Occipital lobe (tissue), 2 donors: ENCODE measurements around the gene PLXNA2. TPM values are rescaled to one million over a fixed set of nuclear protein-coding genes. Genes with fewer than 3 reads are reported as not detected.

Experiments
- DNase-seq: peaks from one replicate; lab custom pipeline; 2025; lab: John Stamatoyannopoulos, UW
- total RNA-seq: library from RNA; depleted of rRNA; stranded (reverse); fragments of >200 nt; gene quantifications from one replicate; pipeline ENCODE4 v1.2.3, GENCODE V29; 2014

The PLXNA2 gene
- total RNA-seq, 1 donor from 2014 or later, result 60.7 TPM

DNA sequence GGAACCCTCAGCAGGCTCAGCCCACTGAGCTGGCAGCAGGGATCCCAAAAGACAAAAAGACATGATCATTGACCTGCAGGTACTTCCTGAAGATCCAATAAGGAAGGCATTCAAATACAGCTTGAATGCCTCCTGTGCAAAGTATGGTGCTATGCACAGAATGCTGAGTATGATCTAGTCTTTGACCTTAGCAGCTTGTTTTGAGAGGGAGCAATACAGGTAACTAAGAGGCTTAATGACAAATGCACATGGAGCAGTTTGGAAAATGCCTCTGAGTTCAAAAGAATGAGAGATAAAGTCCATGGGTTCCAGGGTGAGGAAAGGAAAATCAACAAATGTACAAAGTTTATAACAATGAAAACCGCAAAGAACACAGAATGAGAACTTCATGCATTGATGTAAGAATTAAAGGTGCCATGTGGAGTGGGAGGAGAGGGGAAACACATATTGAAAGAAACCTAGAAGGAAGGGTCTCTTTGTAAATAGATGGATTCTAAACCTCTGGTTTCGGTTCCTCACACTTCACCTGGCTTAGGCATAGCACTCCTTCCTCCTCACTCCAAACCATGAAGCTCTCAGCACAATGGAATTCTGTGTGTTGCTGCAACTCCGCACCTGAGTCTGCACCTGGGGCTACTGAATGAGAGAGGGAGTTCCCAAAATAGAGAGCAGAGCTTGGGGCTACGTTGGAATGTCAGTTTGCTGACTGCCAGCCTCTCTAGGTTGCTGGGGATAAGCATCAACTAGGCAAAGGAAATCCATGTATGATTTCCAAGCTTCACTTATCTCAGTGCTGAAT lies 77.6 kb downstream of the PLXNA2 start:
- DNase-seq, result no peak

- DNase-seq, result no peak
Measured at GRCh38 chr1:208165659-208166058, 78.5 kb downstream of the PLXNA2 start.

- DNase-seq, result no peak
Measured at GRCh38 chr1:208164609-208165008, 79.6 kb downstream of the PLXNA2 start.

DNA sequence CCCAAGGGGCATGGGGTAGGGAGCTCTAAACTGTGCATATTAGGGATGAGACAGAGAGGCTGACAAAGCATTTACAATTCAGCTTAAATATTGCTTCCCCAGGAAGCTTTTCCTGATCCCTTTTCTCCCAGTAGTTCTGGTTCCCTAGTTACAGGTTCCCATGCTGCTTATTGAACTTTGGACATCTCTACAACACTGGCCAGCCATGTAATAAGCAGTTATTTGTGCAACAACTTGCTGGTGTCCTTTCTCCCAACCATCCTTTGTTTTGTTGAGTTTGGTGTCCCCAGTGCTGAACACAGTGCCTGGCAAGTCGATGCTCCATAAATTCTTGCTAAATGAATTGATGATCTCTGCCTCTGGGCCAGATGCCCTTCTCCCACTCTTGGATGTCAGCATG lies 80.6 kb downstream of the PLXNA2 start:
- no peak for DNase-seq

- DNase-seq, result no peak
Measured at GRCh38 chr1:208162903-208163302, 81.3 kb downstream of the PLXNA2 start.

- no peak for DNase-seq
Measured at GRCh38 chr1:208161656-208162375, 82.4 kb downstream of the PLXNA2 start.

DNA sequence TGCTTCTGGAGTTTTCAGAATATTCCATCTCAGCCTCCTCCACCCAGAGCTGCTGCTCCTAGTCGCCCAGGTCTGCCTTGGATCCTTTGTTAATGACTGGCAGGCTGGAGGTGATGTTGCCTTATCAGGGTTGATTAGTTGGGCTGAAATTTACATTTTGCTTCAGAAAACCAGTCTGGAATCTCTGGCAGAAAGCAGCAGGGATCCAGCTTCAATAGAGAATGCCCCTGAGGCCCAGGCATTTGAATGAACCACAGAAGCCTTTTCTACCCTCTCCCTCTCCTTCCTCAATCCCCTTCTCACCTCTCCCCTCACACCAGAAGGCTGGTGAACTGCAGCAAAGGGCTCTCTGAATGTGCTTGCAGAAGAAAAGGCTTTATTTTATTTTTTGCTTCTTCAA lies 83.2 kb downstream of the PLXNA2 start:
- DNase-seq, result no peak

- DNase-seq, result no peak
Measured at GRCh38 chr1:208160259-208160819, 83.8 kb downstream of the PLXNA2 start.

DNA sequence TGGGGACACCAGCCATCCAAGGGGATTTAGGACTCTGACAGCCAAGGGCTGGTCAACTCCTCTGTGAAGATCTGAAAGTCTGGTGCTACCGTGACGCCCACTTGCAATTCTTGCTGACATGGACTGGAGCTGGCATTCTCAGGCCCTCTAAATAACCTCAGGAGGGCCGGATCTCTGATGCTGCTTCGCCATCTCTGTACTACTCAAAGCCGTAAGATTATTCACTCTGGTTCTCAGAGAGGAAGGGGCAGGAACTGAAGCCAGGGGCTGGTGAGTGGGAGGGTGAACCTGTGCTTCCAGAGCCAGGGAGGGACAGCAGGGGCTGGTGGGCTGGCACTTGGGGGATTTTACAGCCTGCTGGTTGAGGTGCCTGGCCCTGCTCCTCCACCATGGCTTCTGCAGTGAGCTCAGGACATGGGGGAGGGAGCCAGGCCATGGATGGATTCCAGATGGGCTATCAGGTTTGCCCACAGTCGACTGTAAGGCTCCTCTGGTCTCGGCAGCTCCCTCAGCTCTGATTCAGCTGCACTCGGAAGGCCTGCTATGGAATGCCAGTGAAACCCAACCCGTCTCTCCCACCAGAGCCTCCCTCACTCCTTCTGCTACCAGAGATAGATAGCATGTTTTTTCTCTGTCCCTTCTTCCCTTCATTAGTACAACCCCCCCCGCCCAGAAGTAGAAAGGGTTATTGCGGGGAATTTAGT lies 84.5 kb downstream of the PLXNA2 start:
- DNase-seq, result no peak

- no peak for DNase-seq
Measured at GRCh38 chr1:208158640-208159554, 85.3 kb downstream of the PLXNA2 start.

- no peak for DNase-seq
Measured at GRCh38 chr1:208157769-208158168, 86.4 kb downstream of the PLXNA2 start.

DNA sequence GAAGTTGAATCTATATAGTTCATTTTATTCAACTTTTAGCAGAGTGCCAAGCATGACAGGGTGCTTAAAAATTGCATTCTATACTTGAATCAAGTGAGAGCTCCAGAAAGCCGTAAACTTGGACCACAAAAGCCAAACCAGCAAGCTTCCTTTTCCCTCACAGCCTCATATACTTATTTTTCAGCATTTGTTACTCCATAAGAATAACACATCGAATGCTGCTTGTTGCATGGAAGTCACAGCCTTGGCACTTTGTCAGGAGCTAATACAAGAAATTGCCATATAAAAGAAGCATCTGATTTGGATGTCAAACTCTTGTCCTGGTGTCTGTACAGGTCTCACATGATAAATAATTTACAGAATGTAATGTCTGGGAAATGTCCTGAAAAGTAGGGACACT lies 87.4 kb downstream of the PLXNA2 start:
- no peak for DNase-seq

- no peak for DNase-seq
Measured at GRCh38 chr1:208156310-208156709, 87.9 kb downstream of the PLXNA2 start.

DNA sequence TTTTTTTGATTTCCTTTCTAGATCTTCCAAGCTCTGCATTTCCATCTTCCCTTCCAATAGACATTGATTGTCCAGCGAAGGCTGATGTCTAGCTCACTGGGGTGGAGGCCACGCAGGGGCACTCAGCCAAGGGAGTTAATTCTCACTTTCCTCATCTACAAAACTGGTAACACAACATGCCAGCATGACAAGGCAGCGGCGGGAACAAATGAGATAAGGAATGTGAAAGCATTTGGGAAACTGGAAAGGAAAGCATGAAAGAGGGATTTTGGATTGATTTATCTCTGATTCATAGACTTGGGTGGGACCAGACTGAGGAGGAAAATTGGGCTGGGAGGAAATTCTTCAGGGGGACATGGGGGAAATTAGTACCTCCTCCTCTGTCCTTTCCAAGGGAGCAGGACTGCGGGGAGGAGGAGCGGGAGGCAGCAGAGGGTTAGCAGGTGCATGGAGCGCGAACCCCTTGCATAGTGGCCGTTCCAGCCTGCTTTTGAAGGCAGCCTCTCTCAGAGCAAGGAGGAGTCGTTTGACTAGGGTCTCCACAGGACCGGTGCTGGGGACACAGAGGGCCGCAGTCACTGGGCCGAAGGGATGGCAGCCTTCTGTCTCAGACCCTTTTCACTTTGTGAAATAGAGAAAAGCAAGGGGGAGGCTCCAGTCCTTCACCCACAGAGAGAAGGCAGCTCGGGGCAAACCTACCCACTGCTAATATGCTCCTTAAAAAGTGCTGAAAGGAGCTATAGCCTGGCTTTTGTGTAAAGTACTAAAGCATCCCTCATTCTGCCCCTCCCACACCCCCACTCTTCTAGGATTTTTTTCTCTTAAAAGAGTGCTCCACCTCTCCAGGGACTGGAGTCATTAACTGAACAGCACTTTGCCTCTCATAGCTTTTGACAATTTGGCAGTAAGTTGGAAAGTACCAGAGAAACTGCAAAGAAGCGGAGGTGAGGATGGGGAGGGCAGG lies 89.2 kb downstream of the PLXNA2 start:
- no peak for DNase-seq

DNA sequence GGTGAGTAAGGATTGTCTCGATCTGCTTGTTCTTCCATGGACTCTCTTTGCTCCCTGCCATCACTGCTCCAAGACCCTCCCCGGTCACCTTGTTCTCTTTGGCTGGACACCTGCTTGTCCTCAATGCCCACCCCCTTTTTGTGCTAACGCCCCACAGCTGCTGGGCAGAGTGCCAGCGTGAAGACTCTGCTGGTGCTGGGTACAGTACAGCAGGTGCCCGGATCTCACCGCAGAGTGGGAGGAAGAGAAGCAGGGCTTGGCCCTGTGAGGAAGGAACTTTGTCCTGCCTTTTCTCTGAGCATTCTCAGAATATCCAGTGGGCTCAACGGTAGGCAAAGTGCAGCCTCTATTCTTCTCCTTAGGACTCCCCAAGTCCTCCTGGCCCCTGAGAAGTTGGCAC lies 90.1 kb downstream of the PLXNA2 start:
- no peak for DNase-seq

- DNase-seq, result no peak
Measured at GRCh38 chr1:208153386-208153785, 90.8 kb downstream of the PLXNA2 start.

- no peak for DNase-seq
Measured at GRCh38 chr1:208151728-208152598, 92.2 kb downstream of the PLXNA2 start.

GRCh38 chr1:208150833-208151458 lies 93.2 kb downstream of the PLXNA2 start:
- DNase-seq, result no peak
